Nephron (organoid): Measurements from ENCODE around the gene FAM81A.
A peak's percentile ranks its signal among the peaks of the same experiment; 100 is the strongest.

ENCODE experiments used
- H3K27ac Mint-ChIP-seq, 3 experiments: 2 replicates each; pipeline ENCODE4 v1.8.0; 2020; ENCODE audit warnings: mixed read lengths in 3 of 3, mild to moderate bottlenecking in 2 of 3, moderate library complexity in 1 of 3
- H3K27me3 Mint-ChIP-seq: 2 replicates; pipeline ENCODE4 v1.8.0; 2021; ENCODE audit warnings: low read depth, mild to moderate bottlenecking, moderate library complexity, mixed read lengths
- H3K36me3 Mint-ChIP-seq: 2 replicates; pipeline ENCODE4 v1.8.0; 2020; ENCODE audit warnings: low read depth, mixed read lengths
- H3K4me1 Mint-ChIP-seq: 2 replicates; pipeline ENCODE4 v1.8.0; 2020; ENCODE audit warnings: mixed read lengths
- H3K4me3 Mint-ChIP-seq, 3 experiments: 2 replicates each; pipeline ENCODE4 v1.8.0; 2020; ENCODE audit warnings: mild to moderate bottlenecking in 3 of 3, mixed read lengths in 3 of 3, moderate library complexity in 2 of 3
- H3K9me3 Mint-ChIP-seq: 2 replicates; pipeline ENCODE4 v1.8.0; 2020; ENCODE audit warnings: mixed read lengths
- TF ChIP-seq, protein P1 (sequence below), 3 experiments: fragments of 200-600 bp; sonication (generic); IDR thresholded peaks; one replicate each; pipeline ENCODE4 v1.5.0; 2021; ENCODE audit warnings: antibody characterized with exemption in 3 of 3; ENCODE audit not compliant: unreplicated experiment in 3 of 3

Gene FAM81A

GRCh38 chr15:59444081-59444835 lies 6.3 kb downstream of the FAM81A start:
- TF ChIP-seq, protein P1, sequence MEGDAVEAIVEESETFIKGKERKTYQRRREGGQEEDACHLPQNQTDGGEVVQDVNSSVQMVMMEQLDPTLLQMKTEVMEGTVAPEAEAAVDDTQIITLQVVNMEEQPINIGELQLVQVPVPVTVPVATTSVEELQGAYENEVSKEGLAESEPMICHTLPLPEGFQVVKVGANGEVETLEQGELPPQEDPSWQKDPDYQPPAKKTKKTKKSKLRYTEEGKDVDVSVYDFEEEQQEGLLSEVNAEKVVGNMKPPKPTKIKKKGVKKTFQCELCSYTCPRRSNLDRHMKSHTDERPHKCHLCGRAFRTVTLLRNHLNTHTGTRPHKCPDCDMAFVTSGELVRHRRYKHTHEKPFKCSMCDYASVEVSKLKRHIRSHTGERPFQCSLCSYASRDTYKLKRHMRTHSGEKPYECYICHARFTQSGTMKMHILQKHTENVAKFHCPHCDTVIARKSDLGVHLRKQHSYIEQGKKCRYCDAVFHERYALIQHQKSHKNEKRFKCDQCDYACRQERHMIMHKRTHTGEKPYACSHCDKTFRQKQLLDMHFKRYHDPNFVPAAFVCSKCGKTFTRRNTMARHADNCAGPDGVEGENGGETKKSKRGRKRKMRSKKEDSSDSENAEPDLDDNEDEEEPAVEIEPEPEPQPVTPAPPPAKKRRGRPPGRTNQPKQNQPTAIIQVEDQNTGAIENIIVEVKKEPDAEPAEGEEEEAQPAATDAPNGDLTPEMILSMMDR (IDR thresholded peaks at IDR 0.05; ENCODE audit: unreplicated experiment in 3 of 3): no peak
- peaks cover 83% of the 10 kb centered on the region for H3K27me3 Mint-ChIP-seq
- peak overlapping the region; percentile 10 to 81 (median 51) for H3K27ac Mint-ChIP-seq
- H3K9me3 Mint-ChIP-seq: no peaks in the 10 kb centered on the region
- peaks cover 3% of the 10 kb centered on the region for H3K36me3 Mint-ChIP-seq
- H3K4me1 Mint-ChIP-seq: peaks cover 27% of the 10 kb centered on the region
- H3K4me3 Mint-ChIP-seq: peak overlapping the region in 2 of 3 experiments; percentile 28 to 31

- Mint-ChIP-seq H3K4me1 (peaks cover 27% of the 10 kb centered on the region), H3K36me3 (peaks cover 3% of the 10 kb centered on the region), H3K27ac (peak overlapping the region; percentile 10 to 81 (median 41)), H3K9me3 (no peaks in the 10 kb centered on the region), H3K4me3 (peak overlapping the region; percentile 13 to 40 (median 25)), H3K27me3 (peaks cover 76% of the 10 kb centered on the region)
- TF ChIP-seq, protein P1 (IDR thresholded peaks at IDR 0.05; ENCODE audit: unreplicated experiment in 3 of 3): no peak
Observed at GRCh38 chr15:59444980-59445545, 7.1 kb downstream of the FAM81A start.

GRCh38 chr15:59446232-59446957 lies 8.4 kb downstream of the FAM81A start:
- no peaks in the 10 kb centered on the region for H3K9me3 Mint-ChIP-seq
- H3K27me3 Mint-ChIP-seq: peaks cover 70% of the 10 kb centered on the region
- H3K4me3 Mint-ChIP-seq: no peak overlapping the region
- peak overlapping the region; percentile 10 to 81 (median 41) for H3K27ac Mint-ChIP-seq
- H3K4me1 Mint-ChIP-seq: peaks cover 27% of the 10 kb centered on the region
- TF ChIP-seq, protein P1 (IDR thresholded peaks at IDR 0.05; ENCODE audit: unreplicated experiment in 3 of 3): no peak
- H3K36me3 Mint-ChIP-seq: peaks cover 3% of the 10 kb centered on the region

GRCh38 chr15:59447367-59447766 lies 9.4 kb downstream of the FAM81A start:
- H3K4me1 Mint-ChIP-seq: peaks cover 27% of the 10 kb centered on the region
- peaks cover 3% of the 10 kb centered on the region for H3K36me3 Mint-ChIP-seq
- H3K27ac Mint-ChIP-seq: peak overlapping the region in 1 of 3 experiments; percentile 76
- H3K27me3 Mint-ChIP-seq: peaks cover 71% of the 10 kb centered on the region
- no peak overlapping the region for H3K4me3 Mint-ChIP-seq
- H3K9me3 Mint-ChIP-seq: no peaks in the 10 kb centered on the region
- TF ChIP-seq, protein P1 (IDR thresholded peaks at IDR 0.05; ENCODE audit: unreplicated experiment in 3 of 3): no peak

DNA sequence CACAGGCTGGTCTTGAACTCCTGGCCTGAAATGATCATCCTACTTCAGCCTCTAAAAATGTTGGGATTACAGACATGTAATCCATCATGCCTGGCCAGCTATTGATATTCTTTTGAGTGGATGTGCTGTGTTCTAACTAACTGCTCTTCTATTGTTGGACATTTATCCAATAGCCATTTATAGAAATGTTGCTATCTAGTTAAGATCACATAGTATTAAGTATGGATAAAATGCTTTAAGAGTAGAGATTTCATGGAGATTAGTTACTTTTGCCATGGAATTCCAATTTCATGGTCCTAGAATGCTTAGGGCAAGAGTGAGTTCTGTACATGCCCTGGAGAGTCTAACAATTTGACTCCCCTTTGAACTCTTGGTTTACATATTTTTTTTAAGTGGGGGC lies 10.9 kb downstream of the FAM81A start:
- Mint-ChIP-seq H3K27ac (no peak overlapping the region), H3K4me3 (no peak overlapping the region), H3K4me1 (peaks cover 22% of the 10 kb centered on the region), H3K36me3 (no peaks in the 10 kb centered on the region), H3K9me3 (no peaks in the 10 kb centered on the region), H3K27me3 (peaks cover 66% of the 10 kb centered on the region)
- TF ChIP-seq, protein P1 (IDR thresholded peaks at IDR 0.05; ENCODE audit: unreplicated experiment in 3 of 3): no peak
